ENCODE results near the gene PODN.

The PODN gene

DNA sequence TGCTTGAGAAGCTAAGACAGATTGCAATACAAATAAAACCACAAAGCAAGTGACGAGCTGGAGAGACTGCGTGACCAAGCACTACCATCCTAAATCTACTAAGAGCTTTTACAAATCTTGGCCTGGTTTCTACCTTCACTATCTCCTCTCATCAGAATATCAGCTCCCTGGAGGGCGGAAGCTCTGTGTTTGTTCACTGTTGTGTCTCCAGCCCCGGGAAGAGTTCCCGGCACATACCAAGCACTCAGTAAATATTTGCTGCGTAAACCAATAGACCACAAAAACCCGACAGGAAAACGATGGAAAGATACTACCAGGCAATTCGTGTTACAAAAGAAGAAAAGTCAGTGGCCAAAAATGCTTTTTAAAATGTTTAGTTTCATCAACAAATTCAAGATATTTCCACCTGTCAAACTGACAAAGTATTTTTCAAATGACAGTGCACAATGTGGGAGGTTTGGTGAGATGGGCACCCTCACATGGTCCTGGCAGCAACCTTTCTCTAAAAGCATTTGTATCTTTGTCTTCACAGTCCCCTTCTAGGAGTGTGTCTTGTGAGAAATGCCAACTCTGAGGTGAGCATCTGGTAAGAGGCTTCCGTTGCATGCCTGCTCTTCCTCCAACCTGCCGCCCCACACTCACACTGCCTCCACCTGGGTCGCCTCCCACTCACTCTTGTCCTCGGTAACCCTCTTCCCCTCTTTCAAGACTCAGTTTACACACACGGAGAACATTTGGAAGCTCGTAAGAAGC lies 45.7 kb downstream of the PODN start:
- ATAC-seq = no peak; the same call in 2 of the 3 replicates
- TF ChIP-seq ZNF8 (CRISPR knock-in tag; IDR thresholded peaks at IDR 0.05) (no peak), ZFP3 (CRISPR knock-in tag; IDR thresholded peaks at IDR 0.05) (no peak), ISL1 (CRISPR knock-in tag; IDR thresholded peaks at IDR 0.05) (no peak), TCF4 (CRISPR knock-in tag; IDR thresholded peaks at IDR 0.05; ENCODE audit: borderline replicate concordance) (no peak), ARNTL (CRISPR knock-in tag; IDR thresholded peaks at IDR 0.05; ENCODE audit: borderline replicate concordance, low read depth) (no peak), ZFP30 (CRISPR knock-in tag; IDR thresholded peaks at IDR 0.05) (no peak), CSDC2 (CRISPR knock-in tag; IDR thresholded peaks at IDR 0.05) (no peak), RARB (CRISPR knock-in tag; IDR thresholded peaks at IDR 0.05) (no peak), ZNF565 (CRISPR knock-in tag; conservative IDR thresholded peaks at IDR 0.05; ENCODE audit: low read depth) (no peak), ZC3H10 (CRISPR knock-in tag; IDR thresholded peaks at IDR 0.05) (no peak), TOX (CRISPR knock-in tag; IDR thresholded peaks at IDR 0.05; ENCODE audit: borderline replicate concordance) (no peak), ZNF70 (CRISPR knock-in tag; IDR thresholded peaks at IDR 0.05) (no peak)
- TF ChIP-seq, protein P1, sequence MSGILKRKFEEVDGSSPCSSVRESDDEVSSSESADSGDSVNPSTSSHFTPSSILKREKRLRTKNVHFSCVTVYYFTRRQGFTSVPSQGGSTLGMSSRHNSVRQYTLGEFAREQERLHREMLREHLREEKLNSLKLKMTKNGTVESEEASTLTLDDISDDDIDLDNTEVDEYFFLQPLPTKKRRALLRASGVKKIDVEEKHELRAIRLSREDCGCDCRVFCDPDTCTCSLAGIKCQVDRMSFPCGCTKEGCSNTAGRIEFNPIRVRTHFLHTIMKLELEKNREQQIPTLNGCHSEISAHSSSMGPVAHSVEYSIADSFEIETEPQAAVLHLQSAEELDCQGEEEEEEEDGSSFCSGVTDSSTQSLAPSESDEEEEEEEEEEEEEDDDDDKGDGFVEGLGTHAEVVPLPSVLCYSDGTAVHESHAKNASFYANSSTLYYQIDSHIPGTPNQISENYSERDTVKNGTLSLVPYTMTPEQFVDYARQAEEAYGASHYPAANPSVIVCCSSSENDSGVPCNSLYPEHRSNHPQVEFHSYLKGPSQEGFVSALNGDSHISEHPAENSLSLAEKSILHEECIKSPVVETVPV (CRISPR knock-in tag; IDR thresholded peaks at IDR 0.05) = no peak
- TF ChIP-seq, protein P2, sequence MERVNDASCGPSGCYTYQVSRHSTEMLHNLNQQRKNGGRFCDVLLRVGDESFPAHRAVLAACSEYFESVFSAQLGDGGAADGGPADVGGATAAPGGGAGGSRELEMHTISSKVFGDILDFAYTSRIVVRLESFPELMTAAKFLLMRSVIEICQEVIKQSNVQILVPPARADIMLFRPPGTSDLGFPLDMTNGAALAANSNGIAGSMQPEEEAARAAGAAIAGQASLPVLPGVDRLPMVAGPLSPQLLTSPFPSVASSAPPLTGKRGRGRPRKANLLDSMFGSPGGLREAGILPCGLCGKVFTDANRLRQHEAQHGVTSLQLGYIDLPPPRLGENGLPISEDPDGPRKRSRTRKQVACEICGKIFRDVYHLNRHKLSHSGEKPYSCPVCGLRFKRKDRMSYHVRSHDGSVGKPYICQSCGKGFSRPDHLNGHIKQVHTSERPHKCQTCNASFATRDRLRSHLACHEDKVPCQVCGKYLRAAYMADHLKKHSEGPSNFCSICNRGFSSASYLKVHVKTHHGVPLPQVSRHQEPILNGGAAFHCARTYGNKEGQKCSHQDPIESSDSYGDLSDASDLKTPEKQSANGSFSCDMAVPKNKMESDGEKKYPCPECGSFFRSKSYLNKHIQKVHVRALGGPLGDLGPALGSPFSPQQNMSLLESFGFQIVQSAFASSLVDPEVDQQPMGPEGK (CRISPR knock-in tag; IDR thresholded peaks at IDR 0.05; ENCODE audit: borderline replicate concordance) = no peak
- TF ChIP-seq, protein P3, sequence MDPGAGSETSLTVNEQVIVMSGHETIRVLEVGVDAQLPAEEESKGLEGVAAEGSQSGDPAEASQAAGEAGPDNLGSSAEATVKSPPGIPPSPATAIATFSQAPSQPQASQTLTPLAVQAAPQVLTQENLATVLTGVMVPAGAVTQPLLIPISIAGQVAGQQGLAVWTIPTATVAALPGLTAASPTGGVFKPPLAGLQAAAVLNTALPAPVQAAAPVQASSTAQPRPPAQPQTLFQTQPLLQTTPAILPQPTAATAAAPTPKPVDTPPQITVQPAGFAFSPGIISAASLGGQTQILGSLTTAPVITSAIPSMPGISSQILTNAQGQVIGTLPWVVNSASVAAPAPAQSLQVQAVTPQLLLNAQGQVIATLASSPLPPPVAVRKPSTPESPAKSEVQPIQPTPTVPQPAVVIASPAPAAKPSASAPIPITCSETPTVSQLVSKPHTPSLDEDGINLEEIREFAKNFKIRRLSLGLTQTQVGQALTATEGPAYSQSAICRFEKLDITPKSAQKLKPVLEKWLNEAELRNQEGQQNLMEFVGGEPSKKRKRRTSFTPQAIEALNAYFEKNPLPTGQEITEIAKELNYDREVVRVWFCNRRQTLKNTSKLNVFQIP (CRISPR knock-in tag; IDR thresholded peaks at IDR 0.05; ENCODE audit: borderline replicate concordance, low read depth) = no peak

DNA sequence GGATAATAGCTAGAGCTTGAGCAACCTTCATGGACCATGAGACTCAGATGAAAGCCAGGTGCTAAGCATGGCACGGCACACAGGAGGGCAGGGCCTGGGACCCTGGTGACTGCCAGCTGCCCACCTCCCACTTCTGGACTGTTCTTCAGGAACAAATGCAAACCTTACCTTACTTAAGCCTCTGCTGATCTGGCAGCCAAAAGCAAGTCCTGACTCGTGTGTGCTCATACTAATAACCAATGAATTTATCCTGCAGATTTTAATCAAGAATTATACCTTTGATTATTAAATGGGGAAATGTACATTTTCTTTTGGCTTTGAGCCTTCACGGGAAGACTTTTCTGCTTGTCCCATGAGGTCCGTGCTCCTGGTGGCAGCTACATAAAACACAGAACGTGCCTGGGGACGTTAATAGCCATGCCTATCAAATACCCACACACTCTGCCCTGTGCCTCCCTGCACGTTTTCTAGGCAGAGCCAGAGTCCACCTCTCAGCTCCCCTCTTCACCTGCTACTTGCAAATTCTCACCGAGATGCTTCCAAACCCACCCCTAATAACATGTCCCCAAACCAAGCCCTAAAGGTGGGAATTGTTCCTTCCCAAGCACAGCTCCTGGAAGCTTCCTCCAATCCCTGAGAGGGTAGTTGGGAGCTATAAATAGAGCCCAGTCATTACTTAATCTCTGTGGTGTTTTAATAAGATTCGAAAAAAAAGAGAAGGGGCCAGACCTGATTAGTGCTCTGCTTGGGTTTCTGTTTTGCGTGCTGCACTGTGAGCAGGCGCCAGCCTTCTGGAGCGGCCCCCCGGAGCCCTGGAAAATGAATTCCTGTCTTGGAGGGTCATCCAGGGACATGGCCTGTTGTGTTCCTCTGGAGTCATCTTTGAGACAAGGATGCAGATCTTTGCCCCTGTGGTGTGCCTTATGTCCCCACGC lies 46.9 kb downstream of the PODN start:
- peak; percentile 65 for ATAC-seq
- TF ChIP-seq ISL1 (CRISPR knock-in tag; IDR thresholded peaks at IDR 0.05) = 0 out of 2 replicates have a peak, but pooled peaks have one; percentile 7
- TF ChIP-seq OSR1 (CRISPR knock-in tag; IDR thresholded peaks at IDR 0.05) = no peak
- TF ChIP-seq SNAI2 (CRISPR knock-in tag; IDR thresholded peaks at IDR 0.05) = no peak
- TF ChIP-seq ZC3H10 (CRISPR knock-in tag; IDR thresholded peaks at IDR 0.05) = no peak

DNA sequence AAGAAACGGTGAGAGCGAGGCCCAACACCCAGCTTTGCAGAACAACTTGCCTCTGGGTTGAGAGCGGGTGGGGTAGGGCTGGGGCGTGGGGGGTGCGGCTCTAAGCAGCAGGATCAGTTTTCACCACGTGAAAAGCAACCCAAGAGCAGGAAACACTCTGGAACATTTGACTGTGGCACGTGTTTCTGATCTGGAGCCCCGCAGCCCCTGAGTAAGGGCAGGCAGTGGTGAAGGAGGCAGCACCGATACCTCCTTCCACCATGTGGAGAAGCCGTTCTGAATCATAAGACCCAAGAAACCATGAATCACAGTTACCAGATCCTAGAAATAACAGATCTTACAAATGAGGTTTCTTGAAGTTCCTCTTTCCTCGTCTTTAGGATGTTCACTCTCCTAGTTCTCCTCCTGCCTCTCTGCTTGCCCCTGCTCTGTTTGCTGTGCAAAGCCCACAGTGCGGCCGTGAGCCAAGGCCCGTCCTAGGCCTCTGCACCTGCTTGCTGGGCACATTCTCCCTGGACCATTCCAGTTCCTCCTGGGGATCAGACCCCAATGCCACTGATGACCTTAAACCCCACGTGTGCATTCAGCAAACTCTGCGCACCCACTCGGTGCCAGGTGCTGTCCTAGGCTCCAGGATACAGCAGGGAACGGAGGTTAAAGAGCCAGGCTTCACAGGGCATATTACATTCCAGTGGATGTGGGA lies 48.5 kb downstream of the PODN start:
- TF ChIP-seq ARNTL (CRISPR knock-in tag; IDR thresholded peaks at IDR 0.05; ENCODE audit: borderline replicate concordance, low read depth) (no peak), ZFP3 (CRISPR knock-in tag; IDR thresholded peaks at IDR 0.05) (no peak), PPARA (CRISPR knock-in tag; IDR thresholded peaks at IDR 0.05; ENCODE audit: borderline replicate concordance) (no peak)
- TF ChIP-seq, protein P2 (CRISPR knock-in tag; IDR thresholded peaks at IDR 0.05; ENCODE audit: borderline replicate concordance) = no peak
- TF ChIP-seq, protein P4, sequence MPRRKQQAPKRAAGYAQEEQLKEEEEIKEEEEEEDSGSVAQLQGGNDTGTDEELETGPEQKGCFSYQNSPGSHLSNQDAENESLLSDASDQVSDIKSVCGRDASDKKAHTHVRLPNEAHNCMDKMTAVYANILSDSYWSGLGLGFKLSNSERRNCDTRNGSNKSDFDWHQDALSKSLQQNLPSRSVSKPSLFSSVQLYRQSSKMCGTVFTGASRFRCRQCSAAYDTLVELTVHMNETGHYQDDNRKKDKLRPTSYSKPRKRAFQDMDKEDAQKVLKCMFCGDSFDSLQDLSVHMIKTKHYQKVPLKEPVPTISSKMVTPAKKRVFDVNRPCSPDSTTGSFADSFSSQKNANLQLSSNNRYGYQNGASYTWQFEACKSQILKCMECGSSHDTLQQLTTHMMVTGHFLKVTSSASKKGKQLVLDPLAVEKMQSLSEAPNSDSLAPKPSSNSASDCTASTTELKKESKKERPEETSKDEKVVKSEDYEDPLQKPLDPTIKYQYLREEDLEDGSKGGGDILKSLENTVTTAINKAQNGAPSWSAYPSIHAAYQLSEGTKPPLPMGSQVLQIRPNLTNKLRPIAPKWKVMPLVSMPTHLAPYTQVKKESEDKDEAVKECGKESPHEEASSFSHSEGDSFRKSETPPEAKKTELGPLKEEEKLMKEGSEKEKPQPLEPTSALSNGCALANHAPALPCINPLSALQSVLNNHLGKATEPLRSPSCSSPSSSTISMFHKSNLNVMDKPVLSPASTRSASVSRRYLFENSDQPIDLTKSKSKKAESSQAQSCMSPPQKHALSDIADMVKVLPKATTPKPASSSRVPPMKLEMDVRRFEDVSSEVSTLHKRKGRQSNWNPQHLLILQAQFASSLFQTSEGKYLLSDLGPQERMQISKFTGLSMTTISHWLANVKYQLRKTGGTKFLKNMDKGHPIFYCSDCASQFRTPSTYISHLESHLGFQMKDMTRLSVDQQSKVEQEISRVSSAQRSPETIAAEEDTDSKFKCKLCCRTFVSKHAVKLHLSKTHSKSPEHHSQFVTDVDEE (CRISPR knock-in tag; IDR thresholded peaks at IDR 0.05) = no peak
- TF ChIP-seq, protein P1 (CRISPR knock-in tag; IDR thresholded peaks at IDR 0.05) = no peak
- ATAC-seq = no peak

Measured in SK-N-SH treated with all-trans-retinoic acid at 6 μM for 48 hours (cell line).